GM18858 (cell line): ENCODE measurements around the gene C12orf42.
A peak's percentile ranks its signal among the peaks of the same experiment; 100 is the strongest.
"Not testable (repeated sequence)": the region's sequence is repeated elsewhere in the genome, so short reads cannot be mapped to it uniquely, and the experiment has no call there.

Experiments used
- ATAC-seq: cut with Tn5 transposase; IDR thresholded peaks from one replicate; pipeline ENCODE4 v1.9.1; 2021; ENCODE audit not compliant: unreplicated experiment

The C12orf42 gene

GRCh38 chr12:103425674-103426073 is 70.1 kb downstream of the C12orf42 start:
- not testable (repeated sequence) for ATAC-seq

GRCh38 chr12:103424849-103425586 is 70.8 kb downstream of the C12orf42 start:
- not testable (repeated sequence) for ATAC-seq

GRCh38 chr12:103423516-103423910 is 72.3 kb downstream of the C12orf42 start:
- no peak for ATAC-seq

DNA sequence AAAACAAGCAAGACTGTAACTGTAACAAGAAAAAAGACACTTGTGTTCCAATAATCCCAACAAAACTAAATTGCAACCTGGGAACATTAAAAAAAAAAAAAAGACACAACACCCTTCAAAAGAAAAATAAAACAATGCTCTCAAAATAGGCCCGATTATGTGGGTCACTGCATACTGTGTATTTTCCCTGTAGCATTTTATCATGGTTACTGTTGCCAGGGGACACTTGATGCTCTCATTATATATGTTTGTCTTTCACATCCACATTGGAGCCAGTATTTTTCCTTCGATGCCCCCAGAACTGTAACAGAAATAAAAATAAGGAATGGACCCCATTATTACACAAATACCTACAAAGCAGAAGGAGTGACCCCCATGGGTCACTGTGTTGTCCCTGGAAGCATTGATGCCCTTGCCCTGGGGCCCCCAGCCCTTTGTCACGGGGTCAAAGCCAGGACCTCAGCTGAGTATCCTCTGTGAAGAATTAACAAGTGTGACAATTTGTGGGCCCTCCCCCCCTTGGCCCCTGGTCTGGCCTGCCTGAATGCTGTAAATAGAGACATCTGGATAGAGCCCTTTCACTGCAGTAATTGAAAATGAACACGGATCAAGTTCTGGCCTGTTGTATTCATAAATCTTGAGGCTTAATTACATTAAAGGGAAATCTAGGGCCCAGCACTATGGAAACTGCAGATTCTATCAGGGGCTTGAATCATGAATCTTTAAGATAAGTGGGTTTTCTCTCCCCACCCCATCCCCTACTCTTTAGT is 72.8 kb downstream of the C12orf42 start:
- no peak for ATAC-seq

DNA sequence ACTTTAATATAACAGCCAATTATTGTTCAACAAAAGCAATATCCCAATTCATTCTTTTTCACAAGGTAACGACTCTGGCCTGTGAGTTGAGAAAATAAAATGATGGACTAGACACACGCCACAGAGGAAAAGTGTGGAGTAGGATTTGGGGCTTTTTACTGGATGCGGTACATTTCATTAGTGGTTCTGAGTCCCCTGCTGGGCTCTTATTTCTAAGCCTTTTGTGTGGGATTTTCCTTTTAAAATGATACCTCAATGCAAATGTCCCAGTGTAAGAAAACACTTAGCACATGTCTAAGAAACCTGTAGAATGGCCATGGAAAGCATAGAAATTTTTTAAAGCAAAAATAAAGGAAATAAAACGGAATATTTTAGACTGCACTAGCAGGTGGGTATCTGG is 73.4 kb downstream of the C12orf42 start:
- ATAC-seq = no peak

DNA sequence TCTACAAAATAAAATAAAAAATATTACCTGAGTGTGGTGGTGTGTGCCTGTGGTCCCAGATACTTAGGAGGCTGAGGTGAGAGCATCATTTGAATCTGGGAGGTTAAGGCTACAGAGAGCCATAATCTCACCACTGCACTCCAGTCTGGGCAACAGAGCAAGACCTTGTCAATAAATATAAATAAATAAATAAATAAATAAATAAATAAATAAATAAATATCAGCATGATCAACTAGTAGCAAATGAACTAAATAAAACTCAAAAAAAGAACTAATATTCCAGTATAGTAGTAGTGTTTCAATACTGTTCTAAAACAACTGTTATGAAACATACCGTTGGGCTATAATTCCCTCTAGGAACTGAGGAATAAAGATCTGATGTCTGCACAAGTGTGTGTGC is 74.4 kb downstream of the C12orf42 start:
- no peak for ATAC-seq

- ATAC-seq = no peak
These were observed 80.1 kb downstream of the C12orf42 start for GRCh38 chr12:103415681-103416080.

- ATAC-seq = no peak
These were observed 94.3 kb downstream of the C12orf42 start for GRCh38 chr12:103401421-103401820.

DNA sequence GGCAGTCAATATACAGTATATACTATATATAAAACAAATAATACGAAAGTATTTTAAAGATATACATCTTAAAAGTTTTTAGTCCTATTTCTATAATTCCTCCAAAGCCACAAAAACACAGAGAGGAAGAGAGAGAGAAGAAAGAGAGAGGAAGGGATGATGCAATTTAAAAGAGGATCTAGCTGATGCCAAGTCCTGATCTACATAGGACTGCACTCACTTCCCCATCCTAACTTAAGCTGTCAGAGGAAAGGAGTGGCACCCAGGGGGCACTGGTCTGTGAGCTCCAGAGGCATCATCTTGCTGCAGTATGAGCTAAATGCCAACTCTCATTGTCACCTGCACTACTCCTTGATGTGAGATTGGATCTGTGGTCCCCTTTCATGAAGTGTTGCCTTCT is 95.8 kb downstream of the C12orf42 start:
- no peak for ATAC-seq

- ATAC-seq = no peak
These were observed 98.2 kb downstream of the C12orf42 start for GRCh38 chr12:103397536-103397935.

DNA sequence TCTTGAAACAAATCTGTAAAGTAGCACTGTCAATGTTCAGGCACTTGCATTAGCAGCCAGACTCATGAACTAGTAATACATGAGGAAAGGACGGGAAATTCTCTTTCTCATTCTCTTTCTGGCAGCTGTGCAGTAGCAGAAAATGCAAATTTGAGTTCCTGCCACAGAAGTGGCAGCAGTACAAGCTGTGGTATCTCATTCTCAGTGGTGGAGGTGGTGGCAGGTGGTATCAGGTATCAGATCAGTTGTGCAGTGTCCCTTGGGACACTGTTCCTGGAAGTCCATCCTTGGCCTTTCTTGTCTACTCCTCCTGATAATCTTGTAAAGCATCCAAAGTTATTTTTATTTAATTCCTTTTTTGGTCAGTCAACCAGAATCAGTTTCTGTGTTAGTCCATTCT is 103.0 kb downstream of the C12orf42 start:
- peak; percentile 94 for ATAC-seq

DNA sequence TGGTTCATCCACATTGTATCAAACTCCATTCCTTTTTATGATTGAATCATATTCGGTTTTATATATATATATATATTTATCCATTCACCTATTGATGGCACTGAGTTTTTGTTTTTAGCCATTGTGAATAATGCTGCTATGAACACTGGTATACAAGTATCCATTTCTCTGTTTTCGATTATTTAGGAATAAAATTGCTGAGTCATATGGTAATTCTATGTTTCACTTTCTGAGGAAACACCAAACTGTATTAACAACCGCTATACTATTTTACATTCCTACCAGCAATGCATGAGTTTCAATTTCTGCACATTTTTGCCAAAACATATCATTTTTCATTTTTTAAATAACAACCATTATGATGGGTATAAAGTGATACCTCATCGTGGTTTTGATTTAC is 104.7 kb downstream of the C12orf42 start:
- no peak for ATAC-seq

GRCh38 chr12:103387385-103387784 is 108.4 kb downstream of the C12orf42 start:
- no peak for ATAC-seq

- ATAC-seq = no peak
These were observed 109.3 kb downstream of the C12orf42 start for GRCh38 chr12:103386451-103386850.

DNA sequence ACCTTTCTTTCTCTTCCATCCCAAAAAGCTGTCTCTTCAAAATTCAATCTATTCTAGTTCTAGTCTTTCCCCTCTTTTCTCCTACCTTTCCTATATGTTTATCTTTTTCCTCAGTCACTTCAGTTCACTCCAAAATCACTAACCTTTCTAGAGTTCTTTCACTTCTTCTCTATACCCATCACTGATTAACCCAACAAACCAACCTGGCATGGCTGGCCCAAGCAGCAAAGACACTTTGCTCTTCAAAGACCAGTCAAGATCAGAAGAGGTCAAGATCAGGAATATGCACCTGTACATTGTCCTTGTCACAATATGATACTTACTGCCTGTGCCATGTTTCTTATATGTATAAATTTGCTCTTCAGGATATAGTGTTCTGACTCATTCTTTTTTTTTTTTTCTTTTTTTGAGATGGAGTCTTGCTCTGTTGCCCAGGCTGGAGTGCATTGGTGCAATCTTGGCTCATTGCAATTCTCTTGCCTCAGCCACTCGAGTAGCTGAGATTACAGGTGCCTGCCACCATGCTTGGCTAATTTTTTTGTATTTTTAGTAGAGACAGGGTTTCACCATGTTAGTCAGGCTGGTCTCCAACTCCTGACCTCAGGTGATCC is 112.9 kb downstream of the C12orf42 start:
- ATAC-seq = no peak

DNA sequence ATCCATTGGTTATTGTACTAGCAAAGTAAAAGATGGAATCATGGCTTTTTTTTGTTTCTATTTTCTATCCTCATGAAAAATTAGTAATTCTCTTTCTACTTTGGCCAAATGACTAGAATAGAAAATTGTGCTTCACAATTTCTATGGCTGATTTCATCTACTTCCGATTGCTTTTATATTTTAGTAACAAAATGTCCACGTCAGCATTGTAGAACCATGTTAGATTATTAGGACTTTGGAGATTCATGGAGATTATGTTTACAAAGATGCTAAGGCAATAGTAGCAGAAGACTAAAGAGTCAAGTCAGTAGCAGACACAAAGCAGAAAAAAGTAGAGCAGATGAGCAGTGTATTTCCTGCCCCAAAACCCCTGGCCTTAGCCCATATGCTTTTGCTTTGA is 113.6 kb downstream of the C12orf42 start:
- ATAC-seq = no peak

- no peak for ATAC-seq
These were observed 116.1 kb downstream of the C12orf42 start for GRCh38 chr12:103379670-103380069.

DNA sequence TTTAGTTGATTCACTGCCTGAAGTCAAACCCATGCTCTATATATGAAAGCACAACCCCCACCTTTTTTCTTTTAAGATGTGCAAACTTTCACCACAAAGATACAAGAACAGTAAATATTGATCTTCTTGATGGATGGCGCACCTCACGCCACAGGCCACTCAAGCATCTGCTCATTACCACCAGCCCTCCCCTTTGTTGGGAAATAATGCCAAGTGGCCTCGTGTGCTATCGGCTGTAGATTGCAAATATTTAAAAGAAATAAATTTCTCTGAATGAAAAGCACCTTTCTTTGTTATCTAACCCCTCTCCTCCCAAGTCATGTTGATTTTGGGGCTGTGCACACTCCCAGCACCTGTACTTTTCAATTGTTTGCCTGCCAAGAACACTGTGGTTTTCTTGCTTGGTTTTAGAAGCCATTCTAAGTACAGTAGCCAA is 122.7 kb downstream of the C12orf42 start:
- no peak for ATAC-seq

DNA sequence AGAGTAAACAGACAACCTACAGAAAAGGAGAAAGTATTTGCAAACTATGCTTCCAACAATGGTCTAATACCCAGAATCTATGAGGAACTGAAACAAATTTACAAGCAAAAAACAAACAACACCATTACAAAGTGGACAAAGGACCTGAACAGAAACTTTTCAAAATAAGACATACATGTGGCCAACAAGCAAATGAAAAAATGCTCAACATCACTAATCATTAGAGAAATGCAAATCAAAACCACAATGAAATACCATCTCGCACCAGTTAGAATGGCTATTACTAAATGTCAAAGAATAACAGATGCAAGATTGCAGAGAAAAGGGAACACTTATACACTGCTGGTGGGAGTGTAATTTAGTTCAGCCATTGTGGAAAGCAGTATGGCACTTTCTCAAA is 125.8 kb downstream of the C12orf42 start:
- ATAC-seq = peak; percentile 80

DNA sequence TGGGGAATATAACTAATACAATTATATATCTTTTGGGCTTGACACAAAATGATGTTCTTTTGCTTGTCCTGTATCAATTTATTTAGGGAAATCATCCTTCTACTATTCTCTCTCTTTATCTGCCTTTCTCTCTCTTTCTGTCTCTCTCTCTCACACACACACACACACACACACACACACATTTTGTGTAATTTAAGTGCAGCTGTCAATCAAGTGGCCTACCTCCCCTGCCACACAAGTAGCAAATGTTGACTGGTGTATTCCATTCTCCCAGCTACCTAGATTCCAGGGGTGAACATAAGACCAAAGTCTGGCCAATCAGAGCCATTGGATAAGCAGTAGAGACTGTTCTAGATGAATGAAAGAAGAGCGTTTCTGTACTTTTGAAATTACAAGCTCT is 127.6 kb downstream of the C12orf42 start:
- no peak for ATAC-seq

DNA sequence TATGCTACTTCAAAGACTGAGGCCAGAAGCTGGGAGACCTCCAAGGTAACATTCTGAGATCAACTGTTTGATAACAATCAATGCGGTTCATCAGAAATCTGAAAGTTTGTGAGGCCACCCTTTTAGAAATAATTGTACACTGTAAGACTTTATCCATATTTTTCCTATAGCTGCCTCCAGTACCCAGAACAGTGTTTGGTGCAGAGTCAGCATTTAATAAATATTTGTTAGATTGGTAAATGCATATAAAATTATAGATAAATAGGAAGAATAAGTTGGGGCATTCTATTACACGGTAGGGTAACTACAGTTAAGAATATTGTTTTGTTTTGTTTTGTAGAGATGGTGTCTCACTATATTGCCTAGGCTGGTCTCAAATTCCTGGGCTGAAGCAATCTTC is 141.4 kb downstream of the C12orf42 start:
- ATAC-seq = no peak

DNA sequence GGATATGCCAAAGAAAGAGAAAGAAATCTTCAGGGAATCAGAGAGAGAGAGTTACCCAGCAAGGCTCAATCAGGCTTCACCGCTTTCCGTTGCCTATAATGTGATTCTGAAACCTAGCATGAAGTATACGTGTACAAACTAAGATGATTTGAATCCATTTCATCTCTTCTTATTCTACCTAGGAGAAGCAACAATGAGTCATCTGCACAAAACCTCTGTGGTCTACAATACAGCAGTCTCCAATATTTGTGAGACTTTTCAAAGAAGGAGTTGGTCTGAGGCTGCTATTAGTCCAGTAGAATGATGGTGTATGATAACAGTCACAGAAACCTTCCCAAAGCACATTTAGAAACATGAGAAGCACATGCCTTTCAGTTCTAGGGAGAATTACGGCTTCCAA is 141.9 kb downstream of the C12orf42 start:
- ATAC-seq = no peak
